GM21423 (cell line): Measurements from ENCODE around the gene CLCNKB.
"Not testable (repeated sequence)": the region's sequence is repeated elsewhere in the genome, so short reads cannot be mapped to it uniquely, and the experiment has no call there.

ENCODE experiments used
- ATAC-seq: cut with Tn5 transposase; IDR thresholded peaks from one replicate; pipeline ENCODE4 v1.9.1; 2021; ENCODE audit warnings: mild to moderate bottlenecking, moderate library complexity; ENCODE audit not compliant: unreplicated experiment

The CLCNKB gene

DNA sequence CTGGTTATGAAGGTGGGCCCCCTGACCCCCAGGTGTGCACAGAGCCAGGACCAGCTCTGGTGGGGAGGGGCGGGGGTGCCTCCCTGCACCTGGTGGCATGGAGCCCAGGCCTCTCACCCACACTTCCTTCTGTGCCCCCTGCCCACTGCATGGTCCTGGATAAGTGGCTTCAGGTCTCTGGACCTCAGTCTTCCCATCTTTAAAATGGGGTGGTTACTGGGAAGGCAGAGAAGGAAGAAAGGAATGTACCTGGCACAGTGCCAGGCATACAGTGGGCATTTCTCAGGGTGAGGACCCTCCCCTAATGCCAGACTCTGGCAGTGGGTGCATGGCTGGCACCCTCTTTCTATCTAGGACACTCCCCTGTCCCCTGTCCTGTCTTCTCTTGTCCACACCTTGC is 14.3 kb upstream of the CLCNKB start:
- no peak for ATAC-seq

DNA sequence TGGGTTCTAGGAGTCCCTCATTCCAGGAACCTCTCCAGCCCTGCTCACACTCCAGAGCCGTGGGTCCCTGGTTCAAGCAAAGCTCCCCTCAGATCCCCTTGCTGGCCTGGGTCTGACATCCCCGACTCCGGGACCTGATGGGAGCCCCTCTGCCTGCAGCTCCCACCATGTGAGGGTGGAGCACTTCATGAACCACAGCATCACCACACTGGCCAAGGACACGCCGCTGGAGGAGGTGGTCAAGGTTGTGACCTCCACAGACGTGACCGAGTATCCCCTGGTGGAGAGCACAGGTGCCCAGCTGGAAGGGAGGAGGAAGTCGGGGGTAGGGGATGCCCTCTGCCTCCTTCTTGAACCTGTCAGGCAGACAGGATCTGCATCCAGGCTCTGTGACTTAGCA is 12.0 kb upstream of the CLCNKB start:
- no peak for ATAC-seq

GRCh38 chr1:16032388-16033102 is 11.0 kb upstream of the CLCNKB start:
- ATAC-seq, result peak; percentile 58

GRCh38 chr1:16033103-16033632 is 10.4 kb upstream of the CLCNKB start:
- not testable (repeated sequence) for ATAC-seq

- ATAC-seq, result not testable (repeated sequence)
These were observed 7.1 kb upstream of the CLCNKB start for GRCh38 chr1:16036461-16036860.

DNA sequence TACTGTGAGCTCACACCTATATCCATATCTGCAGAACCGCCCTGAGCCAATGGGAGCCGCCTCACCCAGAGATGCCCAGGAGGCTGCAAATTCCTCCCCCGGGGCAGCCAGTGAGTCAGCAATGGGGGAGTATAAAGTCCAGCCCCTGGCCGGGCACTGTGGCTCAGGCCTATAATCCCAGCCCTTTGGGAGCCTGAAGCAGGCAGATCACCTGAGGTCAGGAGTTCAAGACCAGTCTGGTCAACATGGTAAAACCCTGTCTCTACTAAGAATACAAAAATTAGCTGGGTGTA is 5.0 kb upstream of the CLCNKB start:
- ATAC-seq, result no peak

DNA sequence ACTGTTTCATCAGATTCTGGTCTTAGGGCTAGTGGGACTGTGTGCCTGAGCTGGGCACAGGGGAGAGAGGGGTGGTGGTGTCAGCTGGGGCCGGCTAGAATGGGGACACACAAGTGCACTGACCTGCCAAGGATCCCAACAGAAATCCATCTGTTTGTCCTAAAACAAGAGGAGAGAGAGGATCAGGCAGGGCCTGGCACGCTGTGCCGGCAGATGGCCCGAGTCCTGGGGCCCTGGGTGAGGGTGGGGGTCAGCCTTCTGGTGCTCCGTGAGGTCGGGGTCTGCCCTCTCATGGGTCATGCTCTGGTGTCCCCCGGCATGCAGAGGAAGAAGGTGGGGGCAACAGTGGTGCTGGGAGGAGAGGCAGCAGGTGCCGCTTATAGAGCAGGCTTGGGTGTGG is 3.7 kb upstream of the CLCNKB start:
- not testable (repeated sequence) for ATAC-seq

DNA sequence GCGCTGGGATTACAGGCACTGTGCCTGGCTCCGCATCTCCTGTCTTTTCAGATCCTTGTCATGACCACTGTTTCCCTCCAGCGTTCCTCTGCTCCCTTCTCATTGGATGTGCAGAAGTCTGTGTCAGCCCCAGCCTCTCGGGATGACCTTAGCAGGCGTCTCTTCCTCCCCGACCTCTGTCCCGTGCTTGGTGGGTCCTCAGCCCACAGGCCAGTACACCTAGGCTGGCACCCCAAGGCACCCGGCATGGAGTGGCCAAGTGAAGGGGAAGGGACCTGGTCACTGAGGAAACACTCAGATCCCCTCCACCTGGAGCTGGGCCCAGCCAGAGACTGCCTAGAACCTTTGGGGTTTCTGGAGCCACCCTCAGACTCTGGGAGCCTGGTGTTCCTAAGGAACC is 2.4 kb upstream of the CLCNKB start:
- ATAC-seq, result no peak

DNA sequence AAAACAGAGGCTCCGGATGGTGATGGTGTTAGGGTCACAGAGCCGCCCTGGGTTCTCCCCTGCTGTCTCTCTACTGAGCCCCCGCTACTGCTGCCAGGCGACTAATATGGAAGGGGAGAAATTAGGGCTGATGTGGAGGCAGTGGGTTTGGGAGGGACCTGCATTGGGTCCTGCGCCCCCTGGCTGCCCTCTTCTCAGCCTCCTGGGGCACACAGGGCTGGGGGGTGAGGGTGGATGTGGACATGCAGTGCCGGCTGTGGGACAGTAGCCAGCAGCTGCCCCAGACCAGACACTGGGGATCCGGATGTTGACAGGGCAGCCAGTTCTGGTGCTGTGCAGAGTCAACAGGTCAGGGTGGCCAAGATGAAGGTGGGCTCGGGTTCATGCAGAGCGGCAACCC is 1.5 kb upstream of the CLCNKB start:
- no peak for ATAC-seq

GRCh38 chr1:16042654-16043053 is 928 bp upstream of the CLCNKB start:
- not testable (repeated sequence) for ATAC-seq

DNA sequence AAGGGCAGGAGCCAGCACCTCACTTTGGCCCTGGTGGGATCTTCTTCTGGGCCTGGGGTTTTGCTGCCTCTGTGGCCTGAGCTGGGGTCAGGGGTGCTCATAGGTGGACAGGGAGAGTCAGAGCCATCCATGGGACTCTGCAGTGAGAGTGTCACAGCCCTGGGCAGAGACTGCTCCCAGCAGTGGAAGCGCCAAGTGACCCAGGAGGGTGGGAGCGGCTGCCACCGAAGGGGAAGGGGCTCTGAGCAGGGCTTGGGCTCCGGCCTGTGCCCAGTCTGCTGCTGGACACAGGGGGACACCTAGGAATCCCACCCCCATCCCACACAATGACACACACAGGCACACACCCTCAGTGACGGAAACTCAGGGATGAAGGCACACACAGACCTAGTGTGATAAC is 368 bp downstream of the CLCNKB start:
- no peak for ATAC-seq

GRCh38 chr1:16046842-16047241 is 3.3 kb downstream of the CLCNKB start:
- ATAC-seq, result no peak

- ATAC-seq, result no peak
These were observed 4.4 kb downstream of the CLCNKB start for GRCh38 chr1:16047791-16048475.

DNA sequence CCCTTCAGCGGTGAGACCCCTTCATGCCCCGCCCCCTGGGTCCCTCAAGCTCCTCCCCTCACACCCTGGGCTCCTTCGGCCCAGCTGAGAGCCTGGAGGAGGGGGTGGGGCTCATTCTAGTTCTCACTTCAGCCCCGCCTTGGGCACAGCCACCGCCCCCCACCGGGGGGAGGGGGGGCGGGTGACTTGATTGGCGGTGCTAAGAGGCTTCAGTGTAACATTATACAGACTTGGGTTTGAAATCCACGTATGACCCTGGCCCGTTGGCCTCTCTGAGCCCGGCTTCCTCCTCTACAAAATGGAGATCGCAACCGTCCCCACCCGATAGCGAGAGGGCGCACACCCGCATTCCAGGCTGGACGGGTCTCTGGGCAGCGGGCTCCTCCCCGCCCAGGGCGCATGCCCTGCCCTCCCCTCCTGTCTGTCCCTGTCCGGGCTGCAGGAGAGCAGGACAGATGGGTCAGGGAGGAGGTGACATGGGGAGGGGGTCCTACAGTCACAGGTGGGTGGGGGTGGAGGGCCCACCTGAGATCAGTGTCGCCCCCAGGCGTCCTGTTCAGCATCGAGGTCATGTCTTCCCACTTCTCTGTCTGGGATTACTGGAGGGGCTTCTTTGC is 5.1 kb downstream of the CLCNKB start:
- no peak for ATAC-seq

DNA sequence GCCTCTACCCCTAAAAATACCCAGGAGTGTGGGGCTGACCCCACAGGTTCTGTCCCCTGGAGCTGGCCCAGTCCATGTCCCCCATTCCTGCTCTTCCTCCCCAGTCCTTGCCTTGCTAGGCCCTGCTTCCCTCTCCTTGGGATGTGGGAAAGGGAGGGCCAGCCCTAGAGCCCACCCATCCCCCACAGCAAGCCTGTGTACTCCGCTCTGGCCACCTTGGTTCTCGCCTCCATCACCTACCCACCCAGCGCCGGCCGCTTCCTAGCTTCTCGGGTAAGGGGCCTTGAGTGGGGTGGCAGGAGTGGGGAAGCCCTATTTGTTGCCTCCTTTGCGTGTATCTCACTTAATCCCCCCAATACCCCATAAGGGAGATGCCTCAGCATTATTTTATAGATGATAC is 6.7 kb downstream of the CLCNKB start:
- no peak for ATAC-seq

DNA sequence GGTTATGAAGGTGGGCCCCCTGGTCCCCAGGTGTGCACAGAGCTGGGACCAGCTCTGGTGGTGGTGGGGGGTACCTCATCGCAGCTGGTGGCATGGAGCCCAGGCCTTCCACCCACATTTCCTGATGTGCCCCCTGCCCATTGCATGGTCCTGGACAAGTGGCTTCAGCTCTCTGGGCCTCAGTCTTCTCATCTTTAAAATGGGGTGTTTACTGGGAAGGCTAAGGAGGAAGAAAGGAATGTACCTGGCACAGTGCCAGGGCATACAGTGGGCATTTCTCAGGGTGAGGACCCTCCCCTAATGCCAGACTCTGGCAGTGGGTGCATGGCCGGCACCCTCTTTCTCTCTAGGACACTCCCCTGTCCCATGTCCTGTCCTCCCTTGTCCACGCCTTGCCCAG is 7.5 kb downstream of the CLCNKB start:
- ATAC-seq, result no peak

DNA sequence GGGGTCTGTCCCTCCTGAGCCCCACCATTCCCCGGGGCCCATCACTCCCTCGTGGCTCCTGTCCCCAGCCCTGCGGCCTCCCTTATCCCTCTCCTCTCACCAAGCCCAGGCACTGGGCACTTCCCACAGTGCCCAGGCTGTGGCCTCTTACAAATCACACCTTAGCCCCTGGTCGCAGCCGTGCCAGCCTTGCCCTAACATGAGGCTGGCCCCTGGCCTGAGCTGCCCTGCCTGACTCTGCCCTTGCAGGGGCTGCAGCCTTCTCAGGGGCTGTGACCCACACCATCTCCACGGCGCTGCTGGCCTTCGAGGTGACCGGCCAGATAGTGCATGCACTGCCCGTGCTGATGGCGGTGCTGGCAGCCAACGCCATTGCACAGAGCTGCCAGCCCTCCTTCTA is 8.4 kb downstream of the CLCNKB start:
- ATAC-seq, result not testable (repeated sequence)

DNA sequence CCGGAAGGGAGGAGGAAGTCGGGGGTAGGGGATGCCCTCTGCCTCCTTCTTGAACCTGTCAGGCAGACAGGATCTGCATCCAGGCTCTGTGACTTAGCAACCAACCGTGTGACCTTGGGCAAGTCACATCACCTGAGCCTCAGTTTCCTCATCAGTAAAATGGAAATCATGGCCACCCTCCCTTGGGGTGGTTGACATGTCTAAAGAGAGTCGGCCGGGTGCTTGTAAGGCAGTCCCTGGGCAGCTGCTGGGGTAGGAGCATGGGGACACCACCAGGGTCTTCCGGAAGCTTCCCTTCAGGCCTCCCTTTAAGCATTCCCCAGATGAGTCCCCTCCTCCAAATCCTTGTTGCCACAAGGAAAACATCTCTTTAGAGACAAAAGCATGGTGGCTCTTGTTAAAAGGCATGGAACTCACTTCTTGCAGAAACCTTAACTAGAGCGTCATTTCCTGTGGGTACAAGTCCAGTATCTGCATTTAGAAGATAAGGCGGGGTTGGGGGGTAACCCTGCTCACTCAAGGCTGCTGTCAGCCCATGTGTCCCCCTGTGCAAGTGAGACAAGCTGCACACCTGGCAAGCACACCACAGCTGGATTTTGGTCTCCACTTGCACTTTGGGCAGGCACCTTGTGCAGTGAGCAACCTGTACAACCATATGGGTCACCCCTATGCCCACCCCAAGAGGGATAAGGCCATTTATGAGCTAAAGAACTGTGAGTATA is 10.4 kb downstream of the CLCNKB start:
- ATAC-seq, result no peak

DNA sequence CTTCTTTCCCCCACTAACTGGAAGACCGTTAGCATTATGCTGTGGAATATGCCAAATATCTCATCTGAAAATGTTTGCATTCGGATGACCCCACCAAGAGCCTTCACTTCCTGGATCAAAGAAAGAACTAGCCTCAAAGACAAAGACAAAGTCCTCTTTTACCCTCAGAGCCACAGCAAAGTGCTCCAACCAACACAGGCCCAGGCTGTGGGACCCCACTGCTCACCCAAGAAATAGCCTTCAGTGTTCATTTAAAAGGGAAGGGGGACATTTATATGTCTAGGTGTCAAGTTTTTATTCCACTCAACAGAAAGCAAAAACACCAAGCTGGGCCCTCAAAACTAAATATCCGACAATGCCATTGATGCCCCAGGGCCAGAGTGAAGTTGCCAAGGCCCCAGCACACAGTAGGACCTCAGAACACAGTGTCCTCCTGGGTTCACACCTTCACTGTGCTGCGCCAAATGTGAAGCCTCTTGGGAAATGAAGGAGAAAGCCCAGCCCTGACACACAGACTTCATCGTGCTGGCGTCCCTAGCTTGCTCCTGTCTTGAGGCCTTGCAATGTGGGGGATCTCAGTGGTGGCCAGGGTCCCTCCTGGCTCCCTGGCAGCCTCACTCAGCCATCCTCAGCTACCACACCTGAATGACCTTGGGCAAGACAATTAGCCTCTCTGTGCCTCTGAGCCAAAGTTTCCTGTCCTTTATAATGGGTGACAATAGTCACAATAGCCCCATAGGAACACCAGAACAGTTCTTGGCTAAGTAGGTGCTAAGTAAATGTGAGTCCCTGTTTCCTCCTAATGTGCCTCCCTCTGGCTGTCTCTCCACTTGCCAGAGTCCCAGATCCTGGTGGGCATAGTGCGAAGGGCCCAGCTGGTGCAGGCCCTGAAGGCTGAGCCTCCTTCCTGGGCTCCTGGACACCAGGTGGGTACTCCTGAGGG is 11.3 kb downstream of the CLCNKB start:
- ATAC-seq, result no peak
